OCI-LY7 (cell line): ENCODE data around the gene C1orf21.

Experiments
- EZH2phosphoT487 ChIP-seq: fragments of 200-600 bp; sonication (generic); IDR thresholded peaks from 2 replicates; pipeline ENCODE4 v1.6.1; 2018; ENCODE audit warnings: low read depth, borderline replicate concordance, mild to moderate bottlenecking, mixed run types, antibody characterized with exemption, low read length, moderate library complexity, mixed read lengths
- TF ChIP-seq, protein P1 (sequence below): fragments of 200-600 bp; sonication (generic); conservative IDR thresholded peaks from 2 replicates; pipeline ENCODE4 v1.5.1; 2014; ENCODE audit warnings: mild to moderate bottlenecking, antibody characterized with exemption, low read length, moderate library complexity, mixed read lengths

DNA sequence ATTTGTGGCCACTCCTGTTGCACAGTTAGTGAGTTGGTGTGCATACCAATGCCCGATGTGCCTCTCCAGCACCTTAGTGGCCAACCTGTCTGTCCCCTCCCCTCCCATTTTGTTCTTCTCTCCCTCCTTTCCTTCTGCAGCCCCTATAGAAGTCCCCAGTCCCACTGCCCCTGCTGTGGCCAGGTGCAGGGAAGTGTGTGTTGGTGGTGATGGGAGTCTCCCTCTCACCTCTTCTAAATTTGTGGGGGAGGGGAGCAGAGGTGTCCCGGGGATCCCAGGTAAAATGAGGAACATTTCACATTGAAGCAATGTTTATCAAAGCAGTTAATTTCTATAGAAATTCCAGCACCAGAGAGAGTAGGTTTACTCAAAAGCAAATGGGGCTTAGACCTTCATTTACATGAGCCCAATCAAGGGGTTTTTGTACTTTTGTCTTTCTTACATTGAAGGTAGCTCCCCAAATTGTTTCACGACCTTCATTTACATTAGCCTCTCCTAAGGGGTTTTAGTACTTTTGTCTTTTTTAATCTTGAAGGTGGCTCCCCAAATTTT lies 3.0 kb upstream of the C1orf21 start:
- TF ChIP-seq, protein P1, sequence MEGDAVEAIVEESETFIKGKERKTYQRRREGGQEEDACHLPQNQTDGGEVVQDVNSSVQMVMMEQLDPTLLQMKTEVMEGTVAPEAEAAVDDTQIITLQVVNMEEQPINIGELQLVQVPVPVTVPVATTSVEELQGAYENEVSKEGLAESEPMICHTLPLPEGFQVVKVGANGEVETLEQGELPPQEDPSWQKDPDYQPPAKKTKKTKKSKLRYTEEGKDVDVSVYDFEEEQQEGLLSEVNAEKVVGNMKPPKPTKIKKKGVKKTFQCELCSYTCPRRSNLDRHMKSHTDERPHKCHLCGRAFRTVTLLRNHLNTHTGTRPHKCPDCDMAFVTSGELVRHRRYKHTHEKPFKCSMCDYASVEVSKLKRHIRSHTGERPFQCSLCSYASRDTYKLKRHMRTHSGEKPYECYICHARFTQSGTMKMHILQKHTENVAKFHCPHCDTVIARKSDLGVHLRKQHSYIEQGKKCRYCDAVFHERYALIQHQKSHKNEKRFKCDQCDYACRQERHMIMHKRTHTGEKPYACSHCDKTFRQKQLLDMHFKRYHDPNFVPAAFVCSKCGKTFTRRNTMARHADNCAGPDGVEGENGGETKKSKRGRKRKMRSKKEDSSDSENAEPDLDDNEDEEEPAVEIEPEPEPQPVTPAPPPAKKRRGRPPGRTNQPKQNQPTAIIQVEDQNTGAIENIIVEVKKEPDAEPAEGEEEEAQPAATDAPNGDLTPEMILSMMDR: no peak
- TF ChIP-seq EZH2phosphoT487: no peak
